ENCODE measurements around the gene ACYP1. TPM values are rescaled to one million over a fixed set of nuclear protein-coding genes. Genes with fewer than 3 reads are reported as not detected.

ACYP1 gene
- total RNA-seq, 4 donors from 2014 or later, result 6.6 to 36.0 (median 23.2) TPM

DNA sequence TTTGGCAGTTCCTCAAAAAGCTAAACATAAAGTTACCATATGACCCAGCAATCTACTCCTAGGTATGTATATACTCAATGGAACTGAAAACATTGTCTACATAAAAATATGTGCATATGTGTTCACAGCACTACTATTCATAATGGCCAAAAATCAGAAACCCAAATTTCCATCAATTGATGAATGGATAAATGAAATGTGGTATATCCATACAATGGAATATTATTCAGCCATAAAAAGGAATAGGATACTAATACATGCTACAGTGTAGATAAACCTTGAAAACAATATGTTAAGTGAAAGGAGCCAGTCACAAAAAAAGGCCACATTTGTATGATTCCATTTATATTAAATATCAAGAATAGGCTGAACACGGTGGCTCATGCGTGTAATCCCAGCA is 3.4 kb downstream of the ACYP1 start:
- Histone ChIP-seq H3K27ac (no peak overlapping the region), H3K4me1 (peaks cover 6 to 14% (median 11%) of the 10 kb centered on the region in 4 donors), H3K9me3 (no peaks in the 10 kb centered on the region), H3K27me3 (no peaks in the 10 kb centered on the region), H3K4me3 (no peak overlapping the region), H3K36me3 (no peaks in the 10 kb centered on the region)
- TF ChIP-seq, protein P1, sequence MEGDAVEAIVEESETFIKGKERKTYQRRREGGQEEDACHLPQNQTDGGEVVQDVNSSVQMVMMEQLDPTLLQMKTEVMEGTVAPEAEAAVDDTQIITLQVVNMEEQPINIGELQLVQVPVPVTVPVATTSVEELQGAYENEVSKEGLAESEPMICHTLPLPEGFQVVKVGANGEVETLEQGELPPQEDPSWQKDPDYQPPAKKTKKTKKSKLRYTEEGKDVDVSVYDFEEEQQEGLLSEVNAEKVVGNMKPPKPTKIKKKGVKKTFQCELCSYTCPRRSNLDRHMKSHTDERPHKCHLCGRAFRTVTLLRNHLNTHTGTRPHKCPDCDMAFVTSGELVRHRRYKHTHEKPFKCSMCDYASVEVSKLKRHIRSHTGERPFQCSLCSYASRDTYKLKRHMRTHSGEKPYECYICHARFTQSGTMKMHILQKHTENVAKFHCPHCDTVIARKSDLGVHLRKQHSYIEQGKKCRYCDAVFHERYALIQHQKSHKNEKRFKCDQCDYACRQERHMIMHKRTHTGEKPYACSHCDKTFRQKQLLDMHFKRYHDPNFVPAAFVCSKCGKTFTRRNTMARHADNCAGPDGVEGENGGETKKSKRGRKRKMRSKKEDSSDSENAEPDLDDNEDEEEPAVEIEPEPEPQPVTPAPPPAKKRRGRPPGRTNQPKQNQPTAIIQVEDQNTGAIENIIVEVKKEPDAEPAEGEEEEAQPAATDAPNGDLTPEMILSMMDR (IDR thresholded peaks at IDR 0.05), result no peak
- TF ChIP-seq POLR2A (IDR thresholded peaks at IDR 0.05) (no peak), EP300 (IDR thresholded peaks at IDR 0.05; ENCODE audit: low read depth) (no peak), POLR2AphosphoS5 (IDR thresholded peaks at IDR 0.05) (no peak)
- intact Hi-C loops (cut with DNase I; ENCODE audit: low total_unique reads) (no loop called here), in situ Hi-C loops (cut with MboI; ENCODE audit: low pct_ligation_motif_present in 1 of 4, low pct_unique_long_range_greater_than_20kb in 1 of 4, low sequenced_read_pairs in 3 of 4) (no loop called here)
- WGBS, 2 donors (ENCODE audit: low coverage in 1 of 2), result 76 to 92% methylated on average over 2 of the region's 2 CpGs
- DNase-seq, result no peak

DNA sequence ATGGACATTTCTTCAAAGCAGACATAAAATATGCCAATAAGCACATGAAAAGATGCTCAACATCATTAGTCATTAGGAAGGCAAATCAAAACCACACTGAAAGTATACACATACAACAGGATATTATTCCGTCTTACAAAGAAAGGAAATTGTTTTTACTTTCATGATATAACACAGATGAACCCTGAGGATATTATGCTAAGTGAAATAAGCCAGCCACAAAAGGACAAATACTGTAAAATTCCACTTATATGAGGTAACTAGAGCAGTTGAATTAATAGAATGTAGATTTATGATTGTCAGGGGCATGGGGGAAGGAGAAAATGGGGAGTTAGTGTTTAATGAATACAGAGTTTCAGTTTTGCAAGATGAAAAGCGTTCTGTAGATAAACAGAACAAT is 4.2 kb downstream of the ACYP1 start:
- intact Hi-C loops (cut with DNase I; ENCODE audit: low total_unique reads), result no loop called here
- 83 to 84% methylated on average over 2 of the region's 2 CpGs for WGBS, 2 donors (ENCODE audit: low coverage in 1 of 2)
- no peak overlapping the region for H3K27ac ChIP-seq
- H3K27me3 ChIP-seq, result no peaks in the 10 kb centered on the region
- TF ChIP-seq POLR2AphosphoS5 (IDR thresholded peaks at IDR 0.05) (no peak), POLR2A (IDR thresholded peaks at IDR 0.05) (no peak), EP300 (IDR thresholded peaks at IDR 0.05; ENCODE audit: low read depth) (no peak)
- TF ChIP-seq, protein P1 (IDR thresholded peaks at IDR 0.05), result no peak
- in situ Hi-C loops (cut with MboI; ENCODE audit: low pct_ligation_motif_present in 1 of 4, low pct_unique_long_range_greater_than_20kb in 1 of 4, low sequenced_read_pairs in 3 of 4), result no loop called here
- H3K4me3 ChIP-seq, result no peak overlapping the region
- no peaks in the 10 kb centered on the region for H3K9me3 ChIP-seq
- H3K36me3 ChIP-seq, result no peaks in the 10 kb centered on the region
- DNase-seq, result no peak
- H3K4me1 ChIP-seq, result peaks cover 6 to 14% (median 11%) of the 10 kb centered on the region in 4 donors

DNA sequence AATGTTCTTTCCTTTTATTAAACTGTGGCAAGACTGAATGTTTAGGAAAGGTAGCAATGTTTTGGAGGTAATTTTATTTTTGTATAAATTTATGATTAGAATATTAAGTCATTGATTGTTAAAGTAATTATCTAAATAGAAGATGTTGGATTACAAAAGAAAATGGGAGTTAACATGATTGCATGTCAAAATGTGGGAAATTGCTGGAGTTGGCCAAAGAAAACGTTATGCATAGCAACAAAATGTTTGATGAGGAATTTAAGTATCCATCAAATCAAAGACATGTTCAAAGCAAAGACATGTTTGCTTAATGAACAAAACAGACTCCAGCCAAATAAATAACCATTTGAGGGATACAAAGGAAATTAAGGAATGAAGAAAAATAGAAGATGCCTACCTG is 9.4 kb downstream of the ACYP1 start:
- in situ Hi-C loops (cut with MboI; ENCODE audit: low pct_ligation_motif_present in 1 of 4, low pct_unique_long_range_greater_than_20kb in 1 of 4, low sequenced_read_pairs in 3 of 4), result no loop called here
- no peak for DNase-seq
- TF ChIP-seq, protein P1 (IDR thresholded peaks at IDR 0.05), result no peak
- H3K36me3 ChIP-seq, result no peaks in the 10 kb centered on the region
- no peak overlapping the region for H3K4me3 ChIP-seq
- no peaks in the 10 kb centered on the region for H3K9me3 ChIP-seq
- no peak overlapping the region for H3K27ac ChIP-seq
- no peaks in the 10 kb centered on the region for H3K27me3 ChIP-seq
- intact Hi-C loops (cut with DNase I; ENCODE audit: low total_unique reads), result no loop called here
- H3K4me1 ChIP-seq, result peaks cover 3 to 20% (median 11%) of the 10 kb centered on the region in 4 donors
- WGBS, 2 donors (ENCODE audit: low coverage in 1 of 2), result 64 to 88% methylated on average over 1 of the region's 1 CpG

DNA sequence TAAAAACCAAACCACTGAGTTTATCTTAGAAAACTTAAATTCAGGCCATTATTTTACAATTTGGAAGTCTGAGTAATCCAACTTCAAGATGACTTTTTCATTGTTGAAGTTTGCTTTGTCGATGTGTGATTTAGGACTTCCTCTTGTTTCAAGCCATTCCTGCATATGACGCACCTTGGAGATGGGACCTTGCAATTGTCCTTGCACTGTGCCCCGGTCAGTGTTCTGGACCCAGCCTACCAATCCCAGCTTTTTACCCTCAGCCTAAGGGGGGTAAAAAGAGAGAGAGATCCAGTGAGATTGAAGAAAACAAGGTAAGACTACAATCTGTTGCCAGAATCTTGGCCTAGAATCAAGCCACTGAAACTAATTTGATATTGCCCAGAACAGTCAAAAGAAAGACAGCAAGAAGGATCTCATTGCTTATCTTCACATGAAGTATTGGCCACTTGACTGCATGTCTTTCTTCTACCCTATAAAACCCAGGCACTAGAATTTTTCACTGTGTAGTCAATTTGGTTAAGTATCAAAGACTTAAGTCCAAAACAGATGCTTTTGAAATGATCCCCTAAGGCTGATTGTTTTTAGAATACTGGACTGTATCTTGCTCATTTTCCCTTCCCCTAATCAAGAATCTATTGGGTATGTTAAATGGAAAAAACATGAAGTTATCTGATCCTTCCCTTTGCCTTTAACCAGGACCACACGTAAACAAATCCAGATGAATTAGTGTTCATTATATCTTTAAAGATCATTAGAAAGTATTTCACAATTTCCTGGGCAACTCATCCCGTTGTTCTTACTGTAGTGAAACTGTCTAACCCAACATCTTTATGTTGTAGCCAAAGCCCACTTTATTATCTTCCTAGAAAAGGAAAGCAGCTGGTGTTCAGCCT is 10.2 kb downstream of the ACYP1 start:
- peaks cover 0 to 4% (median 0%) of the 10 kb centered on the region in 4 donors for H3K36me3 ChIP-seq
- H3K9me3 ChIP-seq, result no peaks in the 10 kb centered on the region
- WGBS, 2 donors (ENCODE audit: low coverage in 1 of 2), result 64 to 69% methylated on average over 4 to 5 of the region's 5 CpGs
- peaks cover 3 to 26% (median 15%) of the 10 kb centered on the region in 4 donors for H3K4me1 ChIP-seq
- H3K27ac ChIP-seq, result no peak overlapping the region
- intact Hi-C loops (cut with DNase I; ENCODE audit: low total_unique reads) (no loop called here), in situ Hi-C loops (cut with MboI; ENCODE audit: low pct_ligation_motif_present in 1 of 4, low pct_unique_long_range_greater_than_20kb in 1 of 4, low sequenced_read_pairs in 3 of 4) (no loop called here)
- no peaks in the 10 kb centered on the region for H3K27me3 ChIP-seq
- TF ChIP-seq, protein P1 (IDR thresholded peaks at IDR 0.05), result no peak
- no peak for TF ChIP-seq POLR2AphosphoS5 (IDR thresholded peaks at IDR 0.05)
- TF ChIP-seq POLR2A (IDR thresholded peaks at IDR 0.05), result no peak
- no peak overlapping the region for H3K4me3 ChIP-seq
- no peak for DNase-seq
